Suppressor macrophage treated with lipopolysaccharide for 4 hours (primary cell): ENCODE measurements around the gene CABCOCO1.
"Not testable (repeated sequence)": the region's sequence is repeated elsewhere in the genome, so short reads cannot be mapped to it uniquely, and the experiment has no call there.

Experiments
- DNase-seq: peaks from one replicate; pipeline ENCODE4 v3.0.0-alpha.2; 2020

CABCOCO1 gene

DNA sequence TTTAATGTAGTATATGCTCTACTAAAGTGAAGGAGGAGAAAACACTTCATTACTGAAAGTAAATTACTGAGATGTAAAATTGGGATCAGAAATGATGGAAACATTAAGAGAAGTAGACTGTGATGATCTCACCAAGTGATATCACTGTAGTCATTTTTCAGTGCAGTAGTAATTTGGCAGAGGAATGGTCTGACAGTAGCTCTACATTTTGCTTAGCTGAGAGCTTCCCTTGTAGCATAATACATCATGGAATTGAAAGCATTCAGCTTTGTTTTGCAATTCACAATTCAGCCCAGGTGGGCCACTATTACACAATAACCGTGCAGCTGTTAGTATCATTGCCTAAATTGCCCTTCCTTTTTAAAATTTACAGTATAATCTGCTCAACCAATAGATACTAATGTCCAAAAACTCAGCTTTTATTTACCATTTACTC, 19.4 kb upstream of the CABCOCO1 start:
- no peak for DNase-seq

- no peak for DNase-seq
These were observed 9.0 kb upstream of the CABCOCO1 start for GRCh38 chr10:61653699-61654098.

DNA sequence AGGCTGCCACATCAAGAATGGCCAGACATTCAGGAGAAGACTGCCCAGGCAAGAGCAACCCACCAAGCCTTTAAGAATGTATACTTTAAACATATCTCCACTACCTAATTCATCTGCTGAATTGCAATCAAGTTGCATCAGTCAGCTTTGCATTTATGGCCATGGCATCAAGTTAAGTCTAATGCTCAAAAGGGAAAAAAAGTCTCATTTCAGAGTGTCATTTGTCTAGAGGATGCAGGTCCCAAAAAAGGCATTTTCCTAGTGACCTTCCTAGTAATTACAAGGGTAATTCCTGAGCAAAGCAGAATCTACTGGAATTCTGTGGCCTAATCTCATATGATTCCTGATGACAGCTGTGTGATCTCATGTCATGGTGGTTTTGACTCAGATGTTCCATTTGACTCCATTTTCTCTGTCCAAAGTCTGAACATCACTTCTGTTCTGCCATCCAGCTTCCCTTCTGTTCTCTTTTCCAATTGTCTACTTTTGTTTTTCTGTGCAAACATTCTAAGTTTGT, 7.3 kb upstream of the CABCOCO1 start:
- no peak for DNase-seq

GRCh38 chr10:61663466-61663865, 737 bp downstream of the CABCOCO1 start:
- no peak for DNase-seq

DNA sequence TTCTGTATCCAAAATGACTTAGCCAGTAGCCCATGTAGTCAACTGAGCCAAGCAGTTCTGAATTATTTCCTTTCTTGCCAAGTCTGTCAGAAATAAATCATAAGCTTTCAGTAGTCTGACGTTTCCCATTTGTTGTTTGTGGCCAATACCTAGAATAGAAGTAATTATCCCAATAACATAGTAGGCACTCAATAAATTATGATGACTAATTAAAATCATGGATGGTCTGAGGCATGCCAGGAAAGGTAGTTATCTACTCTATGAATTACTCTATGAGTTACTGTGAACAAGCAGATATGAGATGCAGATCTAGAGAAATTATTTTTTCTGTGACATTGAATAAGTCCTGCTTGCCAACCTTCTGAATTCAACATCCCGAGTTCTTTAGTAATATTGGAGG, 2.3 kb downstream of the CABCOCO1 start:
- DNase-seq: no peak

- no peak for DNase-seq
These were observed 6.5 kb downstream of the CABCOCO1 start for GRCh38 chr10:61669161-61669725.

DNA sequence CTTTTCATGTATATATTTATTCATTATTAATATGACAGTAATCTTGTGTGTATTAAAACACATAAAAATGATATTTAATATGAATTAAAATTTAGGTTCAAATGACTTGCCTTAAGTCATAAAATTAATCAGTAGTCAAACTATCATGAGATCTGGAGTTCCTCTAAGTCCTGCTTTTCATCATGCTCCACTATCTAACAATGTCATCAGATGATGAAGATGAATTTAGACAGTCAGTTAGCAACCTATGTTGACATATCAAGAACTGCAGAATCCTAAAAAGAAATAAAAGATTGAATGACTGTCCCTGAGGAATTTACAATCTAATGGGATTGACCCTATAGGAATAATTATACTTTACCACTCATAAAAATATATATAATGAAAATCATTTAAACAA, 7.1 kb downstream of the CABCOCO1 start:
- no peak for DNase-seq

DNA sequence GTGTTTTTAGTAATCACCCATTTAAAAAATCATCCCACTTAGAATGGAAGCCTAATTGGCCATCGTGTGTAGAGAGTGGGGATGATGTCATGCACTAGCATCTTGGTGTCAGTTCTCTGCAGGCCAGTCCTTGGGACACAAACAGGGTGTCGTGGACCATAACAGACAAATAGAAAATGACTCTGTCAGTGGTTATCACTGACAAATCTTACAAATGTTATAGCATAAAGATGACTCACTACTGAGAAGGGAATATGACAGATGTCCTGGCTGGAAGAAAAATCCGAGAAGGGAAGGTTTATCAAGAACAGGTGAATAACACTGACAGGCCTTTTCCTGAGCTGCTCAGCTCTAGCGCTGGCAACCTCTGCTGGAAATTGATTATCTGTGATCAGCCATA, 10.6 kb downstream of the CABCOCO1 start:
- DNase-seq: no peak

GRCh38 chr10:61682323-61682722, 19.6 kb downstream of the CABCOCO1 start:
- no peak for DNase-seq

- DNase-seq: no peak
These were observed 20.6 kb downstream of the CABCOCO1 start for GRCh38 chr10:61683319-61683718.

DNA sequence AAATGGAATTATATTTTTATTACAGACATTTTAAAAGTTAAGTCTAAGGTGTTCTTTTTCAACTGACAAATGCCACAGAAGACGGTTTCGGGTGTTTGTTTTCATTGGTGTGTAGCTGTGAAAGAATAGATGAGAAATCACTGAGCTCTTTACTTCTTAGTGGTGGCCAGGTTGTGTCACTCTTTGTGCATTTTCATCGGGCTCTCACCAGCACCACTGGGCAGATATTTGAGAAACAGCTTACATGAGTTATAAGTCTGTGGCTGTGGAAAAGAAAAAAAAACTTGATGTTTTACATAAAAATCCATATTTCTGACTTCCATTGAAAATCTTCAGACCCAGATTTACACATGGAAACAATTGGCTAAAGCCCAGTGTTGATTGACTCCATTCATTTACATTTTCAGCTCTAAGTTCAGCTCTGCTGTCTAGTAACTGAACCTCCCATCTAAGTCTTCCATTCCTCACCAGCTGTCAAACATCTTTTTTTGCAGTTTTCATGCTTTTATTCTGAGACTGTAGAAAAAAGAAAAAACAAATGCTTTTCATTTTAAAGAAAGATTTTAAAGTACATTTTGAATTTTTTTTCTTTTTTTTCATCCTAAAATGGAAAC, 22.3 kb downstream of the CABCOCO1 start:
- DNase-seq: no peak

- no peak for DNase-seq
These were observed 26.0 kb downstream of the CABCOCO1 start for GRCh38 chr10:61688551-61689308.

DNA sequence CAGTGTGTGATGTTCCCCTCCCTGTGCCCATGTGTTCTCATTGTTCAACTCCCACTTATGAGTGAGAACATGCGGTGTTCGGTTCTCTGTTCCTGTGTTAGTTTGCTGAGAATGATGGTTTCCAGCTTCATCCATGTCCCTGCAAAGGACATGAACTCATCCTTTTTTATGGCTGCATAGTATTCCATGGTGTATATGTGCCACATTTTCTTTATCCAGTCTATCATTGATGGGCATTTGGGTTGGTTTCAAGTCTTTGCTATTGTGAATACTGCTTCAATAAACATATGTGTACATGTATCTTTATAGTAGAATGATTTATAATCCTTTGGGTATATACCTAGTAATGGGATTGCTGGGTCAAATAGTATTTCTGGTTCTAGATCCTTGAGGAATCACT, 28.9 kb downstream of the CABCOCO1 start:
- DNase-seq: not testable (repeated sequence)

DNA sequence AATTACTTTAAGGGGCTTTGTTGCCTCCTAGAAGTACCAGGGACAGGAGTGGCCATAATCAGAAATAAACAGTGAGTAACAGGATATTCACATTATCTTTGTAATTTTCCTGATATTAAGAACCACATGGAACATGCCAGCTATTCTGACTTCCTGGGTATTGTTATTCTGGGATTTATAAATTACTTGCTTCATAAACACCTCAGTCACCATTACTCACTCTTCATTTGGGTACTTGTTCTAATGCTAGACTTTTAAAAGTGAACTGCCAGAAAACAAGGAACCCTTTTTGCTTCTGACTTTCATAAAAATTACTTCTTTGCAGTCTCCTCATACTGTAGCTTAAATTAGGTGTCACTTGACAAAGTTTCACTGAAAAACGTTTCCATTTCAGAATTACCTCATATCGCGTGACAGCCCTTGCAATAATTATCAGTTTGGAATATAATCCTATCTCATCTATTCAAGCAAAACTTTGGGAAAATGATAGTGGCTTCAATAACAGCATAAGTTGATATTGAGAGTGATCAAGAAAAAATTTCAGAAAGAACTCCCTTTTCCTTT, 29.8 kb downstream of the CABCOCO1 start:
- no peak for DNase-seq

- DNase-seq: no peak
These were observed 36.4 kb downstream of the CABCOCO1 start for GRCh38 chr10:61698968-61699655.

DNA sequence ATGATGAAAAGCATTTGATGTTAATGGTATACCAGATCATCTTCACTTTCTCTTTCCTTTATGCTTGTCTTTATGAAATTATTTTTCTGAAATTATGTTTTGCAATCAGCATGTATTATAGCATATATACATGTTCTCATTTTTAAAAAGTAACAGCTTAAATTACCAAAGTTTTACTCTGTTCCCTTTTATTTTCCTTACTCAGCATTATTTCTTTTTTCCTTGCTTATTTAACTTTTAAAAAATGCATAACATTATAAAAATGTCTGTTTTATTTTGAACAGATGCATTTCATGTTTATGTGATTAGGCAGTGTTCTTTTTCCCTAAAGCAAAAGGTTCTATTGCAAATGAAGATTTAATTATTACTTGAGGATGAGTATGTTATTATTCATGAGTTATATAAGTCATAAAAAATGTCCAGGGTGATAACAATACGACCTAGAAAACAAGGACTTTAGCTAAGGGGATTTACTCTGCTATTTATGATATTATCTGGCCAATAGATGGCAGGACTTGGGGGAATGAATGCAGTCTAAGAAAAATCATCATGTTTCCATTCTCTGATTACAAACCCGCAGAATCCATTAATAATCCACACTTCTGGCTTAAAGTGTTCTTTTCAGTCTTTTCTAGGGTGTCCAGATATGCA, 38.5 kb downstream of the CABCOCO1 start:
- no peak for DNase-seq

DNA sequence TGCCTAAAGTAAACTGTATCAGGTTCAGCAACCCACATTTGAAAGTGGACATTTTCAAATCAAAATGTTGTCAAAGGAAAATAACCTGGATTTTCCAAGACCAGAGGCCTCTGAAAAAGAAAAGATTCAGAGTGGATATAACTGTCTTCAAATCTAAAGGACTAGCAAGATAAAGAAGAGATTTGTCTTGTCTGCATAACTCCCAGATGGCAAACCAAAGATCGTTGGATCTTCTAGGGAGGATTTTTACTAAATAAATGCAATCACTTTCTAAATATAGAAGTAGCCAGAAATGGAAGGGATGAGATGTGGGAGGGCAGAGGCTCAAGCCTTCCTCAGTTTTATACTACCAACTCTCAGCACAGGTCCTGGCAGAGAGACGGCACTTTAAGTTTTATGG, 39.0 kb downstream of the CABCOCO1 start:
- no peak for DNase-seq

- DNase-seq: no peak
These were observed 39.9 kb downstream of the CABCOCO1 start for GRCh38 chr10:61702584-61702983.

- no peak for DNase-seq
These were observed 42.4 kb downstream of the CABCOCO1 start for GRCh38 chr10:61705022-61705613.

GRCh38 chr10:61708846-61709245, 46.1 kb downstream of the CABCOCO1 start:
- no peak for DNase-seq

DNA sequence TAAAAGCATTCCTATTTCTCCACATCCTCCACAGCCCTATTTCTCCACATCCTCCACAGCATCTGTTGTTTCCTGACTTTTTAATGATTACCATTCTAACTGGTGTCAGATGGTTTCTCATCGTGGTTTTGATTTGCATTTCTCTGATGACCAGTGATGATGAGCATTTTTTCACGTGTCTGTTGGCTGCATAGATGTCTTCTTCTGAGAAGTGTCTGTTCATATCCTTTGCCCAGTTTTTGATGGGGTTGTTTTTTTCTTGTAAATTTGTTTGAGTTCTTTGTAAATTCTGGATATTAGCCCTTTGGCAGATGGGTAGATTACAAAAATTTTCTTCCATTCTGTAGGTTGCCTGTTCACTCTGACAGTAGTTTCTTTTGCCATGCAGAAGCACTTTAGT, 49.4 kb downstream of the CABCOCO1 start:
- not testable (repeated sequence) for DNase-seq

GRCh38 chr10:61719475-61719874, 56.7 kb downstream of the CABCOCO1 start:
- DNase-seq: not testable (repeated sequence)
